HG03135 (cell line): Measurements from ENCODE around the gene BRMS1.
"Not testable (repeated sequence)": the region's sequence is repeated elsewhere in the genome, so short reads cannot be mapped to it uniquely, and the experiment has no call there.

Source experiments
- ATAC-seq: cut with Tn5 transposase; IDR thresholded peaks from one replicate; pipeline ENCODE4 v1.9.1; 2021; ENCODE audit warnings: mild to moderate bottlenecking, moderate library complexity; ENCODE audit not compliant: unreplicated experiment

Gene BRMS1

GRCh38 chr11:66311965-66312548, 32.8 kb downstream of the BRMS1 start:
- ATAC-seq, result peak; percentile 60

GRCh38 chr11:66311470-66311964, 33.4 kb downstream of the BRMS1 start:
- no peak for ATAC-seq

GRCh38 chr11:66310803-66311440, 34.0 kb downstream of the BRMS1 start:
- ATAC-seq, result not testable (repeated sequence)

- no peak for ATAC-seq
These were observed 34.6 kb downstream of the BRMS1 start for GRCh38 chr11:66310324-66310723.

- no peak for ATAC-seq
These were observed 35.4 kb downstream of the BRMS1 start for GRCh38 chr11:66309475-66309874.

- ATAC-seq, result no peak
These were observed 42.2 kb downstream of the BRMS1 start for GRCh38 chr11:66302656-66303055.

- ATAC-seq, result no peak
These were observed 45.7 kb downstream of the BRMS1 start for GRCh38 chr11:66299186-66299585.

GRCh38 chr11:66297610-66298009, 47.3 kb downstream of the BRMS1 start:
- ATAC-seq, result no peak

GRCh38 chr11:66294626-66295620, 50.0 kb downstream of the BRMS1 start:
- ATAC-seq, result no peak

- no peak for ATAC-seq
These were observed 50.9 kb downstream of the BRMS1 start for GRCh38 chr11:66293777-66294625.

- no peak for ATAC-seq
These were observed 51.6 kb downstream of the BRMS1 start for GRCh38 chr11:66293352-66293751.

- ATAC-seq, result no peak
These were observed 52.2 kb downstream of the BRMS1 start for GRCh38 chr11:66292543-66293332.

- no peak for ATAC-seq
These were observed 53.0 kb downstream of the BRMS1 start, which contains the start of gene TMEM151A for GRCh38 chr11:66291706-66292542. Gene TMEM151A (plus strand): TSS chr11:66291894. CDS start chr11:66292014, 120 bp downstream.

- ATAC-seq, result no peak
These were observed 53.6 kb downstream of the BRMS1 start for GRCh38 chr11:66291303-66291705.

GRCh38 chr11:66290330-66290621, 54.6 kb downstream of the BRMS1 start:
- no peak for ATAC-seq

GRCh38 chr11:66289548-66290329, 55.2 kb downstream of the BRMS1 start:
- peak; percentile 39 for ATAC-seq

GRCh38 chr11:66288671-66289547, 56.0 kb downstream of the BRMS1 start, which contains the start of gene YIF1A:
Gene YIF1A (minus strand): TSS chr11:66289143. CDS start chr11:66288985, 158 bp downstream.
- peak; percentile 85 for ATAC-seq
